Endothelial cell (in vitro differentiated cells): Measurements from ENCODE around the gene DEFB127. TPM values are rescaled to one million over a fixed set of nuclear protein-coding genes. Genes with fewer than 3 reads are reported as not detected.

Source experiments
- total RNA-seq: library from RNA; stranded (reverse); fragmentation: NEBNext Ultra II Directional; extraction: Animal tissue kit (Norgen Biotek cat#: 25700); gene quantifications from one replicate; pipeline ENCODE4 v1.2.1, GENCODE V29; 2021; ENCODE audit not compliant: unreplicated experiment

Gene DEFB127
- total RNA-seq, 1 donor from 2014 or later: not detected

Other genes with a start within 250 kb of the DEFB127 start
- not detected for gene DEFB125, start 69.8 kb upstream of the DEFB127 start, total RNA-seq
- gene DEFB126, start 14.9 kb upstream of the DEFB127 start, total RNA-seq: not detected
- not detected for gene DEFB128, start 32.3 kb downstream of the DEFB127 start, total RNA-seq
- not detected for gene DEFB129, start 69.8 kb downstream of the DEFB127 start, total RNA-seq
- gene DEFB132, start 100.3 kb downstream of the DEFB127 start, total RNA-seq: not detected
- 27.5 TPM for gene C20orf96, start 133.3 kb downstream of the DEFB127 start, total RNA-seq
- gene ZCCHC3, start 140.1 kb downstream of the DEFB127 start, total RNA-seq: 40.0 TPM
- gene SOX12, start 168.1 kb downstream of the DEFB127 start, total RNA-seq: 64.7 TPM
- 43.2 TPM for gene NRSN2, start 189.7 kb downstream of the DEFB127 start, total RNA-seq
- 24.2 TPM for gene TRIB3, start 223.3 kb downstream of the DEFB127 start, total RNA-seq